PC-3 (cell line): ENCODE results near the gene TANGO2. TPM values are rescaled to one million over a fixed set of nuclear protein-coding genes. Genes with fewer than 3 reads are reported as not detected.

Source experiments
- ATAC-seq: fragments of 200-7000 bp; cut with Tn5 transposase; 2 replicates; pipeline ENCODE4 v1.9.1; 2020; ENCODE audit warnings: mild to moderate bottlenecking, moderate library complexity
- BruUV-seq: library from RNA; stranded (reverse); fragments of 400-500 nt; replicated peaks from 2 replicates; lab custom pipeline; 2021; lab: Mats Ljungman, UMichigan
- CTCF ChIA-PET: fragments of 300-600 bp; sonication (Branson Sonifier 250); formaldehyde crosslinking; loops from one replicate; lab custom pipeline; 2022; ENCODE audit warnings: antibody characterized with exemption; lab: Charles Lee
- POLR2A ChIA-PET: fragments of 300-600 bp; sonication (Branson Sonifier 250); formaldehyde crosslinking; loops from one replicate; lab custom pipeline; 2022; ENCODE audit warnings: antibody characterized with exemption; ENCODE audit not compliant: unreplicated experiment; lab: Charles Lee
- DNase-seq: peaks from one replicate; pipeline ENCODE4 v3.0.0-alpha.2; 2015
- H2AFZ ChIP-seq: fragments of 300-600 bp; sonication (generic); 2 replicates; pipeline ENCODE4 v1.6.0; 2016; ENCODE audit warnings: antibody characterized with exemption, low read length
- H3F3A ChIP-seq: fragments of 300-600 bp; sonication (generic); one replicate; pipeline ENCODE4 v1.6.0; 2017; ENCODE audit warnings: antibody characterized with exemption, low read length, control low read depth, mild to moderate bottlenecking; ENCODE audit not compliant: unreplicated experiment
- H3K27ac ChIP-seq: fragments of 300-600 bp; sonication (generic); 2 replicates; pipeline ENCODE4 v1.5.1; 2016; ENCODE audit warnings: mild to moderate bottlenecking, low read length
- H3K27me3 ChIP-seq: fragments of 300-600 bp; sonication (generic); 2 replicates; pipeline ENCODE4 v1.6.1; 2016; ENCODE audit warnings: low read length, mixed read lengths
- H3K36me3 ChIP-seq: fragments of 300-600 bp; sonication (generic); 2 replicates; pipeline ENCODE4 v1.6.1; 2016; ENCODE audit warnings: low read depth, mixed run types, low read length, mixed read lengths
- H3K4me1 ChIP-seq: fragments of 300-600 bp; sonication (generic); 2 replicates; pipeline ENCODE4 v1.5.1; 2016; ENCODE audit warnings: low read length; ENCODE audit not compliant: insufficient read depth
- H3K4me2 ChIP-seq: fragments of 300-600 bp; sonication (generic); 2 replicates; pipeline ENCODE4 v1.6.0; 2016; ENCODE audit warnings: low read length
- H3K4me3 ChIP-seq: fragments of 300-600 bp; sonication (generic); 2 replicates; pipeline ENCODE4 v1.5.1; 2016; ENCODE audit warnings: mild to moderate bottlenecking, low read length, mixed read lengths
- H3K79me2 ChIP-seq: fragments of 300-600 bp; sonication (generic); 2 replicates; pipeline ENCODE4 v1.6.1; 2017; ENCODE audit warnings: low read length, mixed read lengths
- H3K9ac ChIP-seq: fragments of 300-600 bp; sonication (generic); 2 replicates; pipeline ENCODE4 v1.6.0; 2016; ENCODE audit warnings: mild to moderate bottlenecking, low read length
- H3K9me2 ChIP-seq: fragments of 300-600 bp; sonication (generic); replicated peaks from 2 replicates; pipeline ENCODE4 v1.6.1; 2016; ENCODE audit warnings: mixed run types, low read length, mixed read lengths
- H3K9me3 ChIP-seq: fragments of 300-600 bp; sonication (generic); 2 replicates; pipeline ENCODE4 v1.6.1; 2016; ENCODE audit warnings: low read length, mixed read lengths
- H4K20me1 ChIP-seq: fragments of 300-600 bp; sonication (generic); 2 replicates; pipeline ENCODE4 v1.6.1; 2016; ENCODE audit warnings: low read length, mixed read lengths
- EZH2 ChIP-seq: fragments of 300-600 bp; sonication (generic); IDR thresholded peaks from one replicate; pipeline ENCODE4 v1.6.1; 2017; ENCODE audit warnings: antibody characterized with exemption, mild to moderate bottlenecking, low read length; ENCODE audit not compliant: unreplicated experiment
- EZH2phosphoT487 ChIP-seq: fragments of 300-600 bp; sonication (generic); IDR thresholded peaks from 2 replicates; pipeline ENCODE4 v1.6.1; 2018; ENCODE audit warnings: mild to moderate bottlenecking, antibody characterized with exemption, low read length, borderline replicate concordance
- intact Hi-C: fragments of 100-400 bp; cut with micrococcal nuclease; formaldehyde crosslinking; loops from 2 replicates; pipeline ENCODE4 v1.9.0; 2023
- total RNA-seq: library from RNA; depleted of rRNA; stranded (reverse); fragments of >200 nt; gene quantifications from 2 replicates; pipeline ENCODE4 v1.2.3, GENCODE V29; 2014
- TF ChIP-seq, protein P1 (sequence below): fragments of 300-600 bp; sonication (generic); conservative IDR thresholded peaks from 2 replicates; pipeline ENCODE4 v1.5.1; 2017; ENCODE audit warnings: antibody characterized with exemption, low read depth, mild to moderate bottlenecking, low read length

Gene TANGO2
- total RNA-seq, 1 experiment from 2014 or later: 23.5 TPM

DNA sequence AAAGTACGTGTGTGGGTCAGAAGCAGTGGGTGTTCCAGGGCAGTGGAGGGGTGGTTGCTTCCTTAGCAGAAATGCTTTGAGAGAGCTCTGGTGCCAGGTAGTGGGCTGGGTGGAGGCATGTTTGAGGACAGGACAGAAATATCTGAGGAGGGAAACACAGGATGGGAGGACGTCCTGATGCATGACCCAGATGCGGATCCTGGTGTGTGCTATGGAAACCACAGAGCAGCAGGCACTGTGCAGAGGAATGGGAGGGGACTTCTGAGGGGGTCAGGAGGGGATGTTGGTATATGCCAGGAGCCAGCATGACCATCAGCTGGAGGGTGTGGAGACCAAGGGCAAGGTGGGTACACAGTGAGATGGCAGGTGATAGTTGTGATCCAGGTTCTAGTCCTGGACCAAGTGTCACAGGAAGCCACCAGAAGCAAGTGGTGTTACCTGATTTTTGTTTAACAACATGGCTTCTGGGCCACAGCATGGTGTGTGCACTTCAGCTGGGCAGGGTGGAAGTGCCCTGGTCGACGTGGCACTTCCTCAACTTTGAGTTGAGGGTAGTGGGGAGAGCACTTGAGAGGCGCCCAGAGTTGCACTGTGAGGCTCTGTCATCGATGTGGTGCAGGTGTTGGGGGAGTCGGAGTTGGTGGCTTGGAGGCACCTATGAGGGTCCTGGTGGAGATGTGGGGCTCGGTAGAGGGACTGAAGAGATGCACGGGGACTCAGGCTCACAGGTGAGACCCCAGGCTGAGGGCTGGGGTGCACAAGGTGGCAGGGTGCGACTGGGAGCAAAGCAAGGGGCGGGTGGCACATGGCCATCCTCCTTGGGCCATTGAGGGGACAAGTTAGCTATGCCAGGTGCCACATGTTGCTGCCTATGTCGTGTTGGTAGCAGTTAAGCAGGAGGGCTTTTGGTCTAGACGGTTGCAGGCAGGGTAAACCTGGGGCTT is 66.7 kb downstream of the TANGO2 start:
- Histone ChIP-seq H3K4me2 (no peak overlapping the region), H3K4me3 (no peak overlapping the region), H3K79me2 (peaks cover 53% of the 10 kb centered on the region), H4K20me1 (peaks cover 38% of the 10 kb centered on the region), H2AFZ (no peak overlapping the region), H3K9me3 (no peaks in the 10 kb centered on the region), H3K36me3 (peaks cover 72% of the 10 kb centered on the region), H3K4me1 (peaks cover 6% of the 10 kb centered on the region), H3K27ac (no peak overlapping the region), H3K27me3 (no peaks in the 10 kb centered on the region), H3K9me2 (no peaks in the 10 kb centered on the region), H3K9ac (no peak overlapping the region), H3F3A (no peaks in the 10 kb centered on the region)
- CTCF ChIA-PET: no interaction called here
- TF ChIP-seq, protein P1, sequence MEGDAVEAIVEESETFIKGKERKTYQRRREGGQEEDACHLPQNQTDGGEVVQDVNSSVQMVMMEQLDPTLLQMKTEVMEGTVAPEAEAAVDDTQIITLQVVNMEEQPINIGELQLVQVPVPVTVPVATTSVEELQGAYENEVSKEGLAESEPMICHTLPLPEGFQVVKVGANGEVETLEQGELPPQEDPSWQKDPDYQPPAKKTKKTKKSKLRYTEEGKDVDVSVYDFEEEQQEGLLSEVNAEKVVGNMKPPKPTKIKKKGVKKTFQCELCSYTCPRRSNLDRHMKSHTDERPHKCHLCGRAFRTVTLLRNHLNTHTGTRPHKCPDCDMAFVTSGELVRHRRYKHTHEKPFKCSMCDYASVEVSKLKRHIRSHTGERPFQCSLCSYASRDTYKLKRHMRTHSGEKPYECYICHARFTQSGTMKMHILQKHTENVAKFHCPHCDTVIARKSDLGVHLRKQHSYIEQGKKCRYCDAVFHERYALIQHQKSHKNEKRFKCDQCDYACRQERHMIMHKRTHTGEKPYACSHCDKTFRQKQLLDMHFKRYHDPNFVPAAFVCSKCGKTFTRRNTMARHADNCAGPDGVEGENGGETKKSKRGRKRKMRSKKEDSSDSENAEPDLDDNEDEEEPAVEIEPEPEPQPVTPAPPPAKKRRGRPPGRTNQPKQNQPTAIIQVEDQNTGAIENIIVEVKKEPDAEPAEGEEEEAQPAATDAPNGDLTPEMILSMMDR: no peak
- TF ChIP-seq EZH2phosphoT487 (no peak), EZH2 (no peak)
- POLR2A ChIA-PET: no interaction called here
- ATAC-seq (no peak), DNase-seq (no peak)
- BruUV-seq: no TSS peak
- intact Hi-C loops: no loop called here

DNA sequence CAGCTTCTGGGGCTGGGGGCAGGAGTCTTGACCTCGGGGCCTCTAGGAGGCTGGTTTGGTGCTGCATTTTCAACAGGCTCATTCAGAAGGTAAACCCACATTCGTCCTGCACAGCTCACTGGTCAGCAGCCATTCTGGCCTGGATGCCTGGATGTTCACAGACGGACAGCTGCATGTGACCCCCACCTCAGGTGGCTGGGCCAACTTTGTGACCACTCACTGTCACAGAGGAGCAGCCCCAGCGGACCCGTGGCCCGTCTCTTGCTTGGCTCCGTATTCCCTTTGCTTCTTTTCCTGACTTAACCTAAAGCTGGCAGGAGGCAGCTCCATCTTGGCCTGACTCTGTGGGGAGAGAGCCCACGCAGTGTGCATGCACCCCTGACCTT is 67.3 kb downstream of the TANGO2 start:
- H2AFZ ChIP-seq: no peak overlapping the region
- H3K4me2 ChIP-seq: no peak overlapping the region
- no peak overlapping the region for H3K9ac ChIP-seq
- no peak for ATAC-seq
- no peaks in the 10 kb centered on the region for H3F3A ChIP-seq
- peaks cover 46% of the 10 kb centered on the region for H3K79me2 ChIP-seq
- H3K4me3 ChIP-seq: no peak overlapping the region
- no peaks in the 10 kb centered on the region for H3K9me3 ChIP-seq
- DNase-seq: no peak
- H3K4me1 ChIP-seq: no peaks in the 10 kb centered on the region
- peaks cover 74% of the 10 kb centered on the region for H3K36me3 ChIP-seq
- no peaks in the 10 kb centered on the region for H3K27me3 ChIP-seq
- TF ChIP-seq EZH2: no peak
- TF ChIP-seq, protein P1: no peak
- TF ChIP-seq EZH2phosphoT487: no peak
- no peaks in the 10 kb centered on the region for H3K9me2 ChIP-seq
- H4K20me1 ChIP-seq: peaks cover 31% of the 10 kb centered on the region
- ChIA-PET CTCF (no interaction called here), POLR2A (no interaction called here)
- BruUV-seq: no TSS peak
- no peak overlapping the region for H3K27ac ChIP-seq
- intact Hi-C loops: no loop called here
